Loucy (cell line): Measurements from ENCODE around the gene ADGB.
"Not testable (repeated sequence)": the region's sequence is repeated elsewhere in the genome, so short reads cannot be mapped to it uniquely, and the experiment has no call there.

Experiments
- H2AFZ ChIP-seq: fragments of 200-600 bp; sonication (generic); 2 replicates; pipeline ENCODE4 v1.6.0; 2016; ENCODE audit warnings: antibody characterized with exemption, mild to moderate bottlenecking, low read length, moderate library complexity
- H3F3A ChIP-seq: fragments of 200-600 bp; 2 replicates; pipeline ENCODE4 v1.6.0; 2016; ENCODE audit warnings: antibody characterized with exemption, low read depth, mild to moderate bottlenecking
- H3K27me3 ChIP-seq: fragments of 200-600 bp; sonication (generic); 2 replicates; pipeline ENCODE4 v1.6.1; 2014; ENCODE audit warnings: low read length, mild to moderate bottlenecking; ENCODE audit not compliant: insufficient read depth, poor library complexity, severe bottlenecking
- H3K36me3 ChIP-seq: fragments of 200-600 bp; sonication (generic); 2 replicates; pipeline ENCODE4 v1.6.1; 2016; ENCODE audit warnings: low read length; ENCODE audit not compliant: insufficient read depth
- H3K4me1 ChIP-seq: fragments of 200-600 bp; sonication (generic); 2 replicates; pipeline ENCODE4 v1.5.1; 2014; ENCODE audit warnings: low read length, mild to moderate bottlenecking; ENCODE audit not compliant: insufficient read depth, poor library complexity, severe bottlenecking
- H3K4me2 ChIP-seq: fragments of 200-600 bp; sonication (generic); 2 replicates; pipeline ENCODE4 v1.6.0; 2014; ENCODE audit warnings: antibody characterized with exemption, low read length, low read depth, mild to moderate bottlenecking; ENCODE audit not compliant: poor library complexity, severe bottlenecking
- H3K4me3 ChIP-seq: fragments of 200-600 bp; sonication (generic); 2 replicates; pipeline ENCODE4 v1.5.1; 2014; ENCODE audit warnings: low read length, mild to moderate bottlenecking, mixed read lengths; ENCODE audit not compliant: poor library complexity, severe bottlenecking
- H3K79me2 ChIP-seq: fragments of 200-600 bp; sonication (generic); 2 replicates; pipeline ENCODE4 v1.6.1; 2014; ENCODE audit warnings: low read length; ENCODE audit not compliant: insufficient read depth
- H3K9ac ChIP-seq: fragments of 200-600 bp; sonication (generic); 2 replicates; pipeline ENCODE4 v1.6.0; 2014; ENCODE audit warnings: mild to moderate bottlenecking, low read depth, low read length, moderate library complexity; ENCODE audit not compliant: poor library complexity, severe bottlenecking
- H3K9me2 ChIP-seq: fragments of 200-600 bp; sonication (generic); replicated peaks from 2 replicates; pipeline ENCODE4 v1.6.1; 2016; ENCODE audit warnings: low read depth, low read length, mixed read lengths
- H3K9me3 ChIP-seq: fragments of 200-600 bp; sonication (generic); 2 replicates; pipeline ENCODE4 v1.6.1; 2014; ENCODE audit warnings: mild to moderate bottlenecking, antibody characterized with exemption, low read length, low read depth; ENCODE audit not compliant: insufficient read depth
- H4K20me1 ChIP-seq: fragments of 200-600 bp; sonication (generic); 2 replicates; pipeline ENCODE4 v1.6.0; 2014; ENCODE audit warnings: antibody characterized with exemption, low read length, mild to moderate bottlenecking; ENCODE audit not compliant: insufficient read depth, poor library complexity, severe bottlenecking
- CTCF ChIP-seq: fragments of 200-600 bp; sonication (generic); conservative IDR thresholded peaks from 2 replicates; pipeline ENCODE4 v1.5.1; 2014; ENCODE audit warnings: mild to moderate bottlenecking, antibody characterized with exemption, low read length
- EZH2phosphoT487 ChIP-seq: fragments of 200-600 bp; IDR thresholded peaks from 2 replicates; pipeline ENCODE4 v1.6.1; 2018; ENCODE audit warnings: antibody characterized with exemption, mild to moderate bottlenecking, moderate library complexity, borderline replicate concordance

ADGB gene

GRCh38 chr6:146795479-146796133, 196.8 kb downstream of the ADGB start:
- H3F3A ChIP-seq = no peaks in the 10 kb centered on the region
- no peaks in the 10 kb centered on the region for H3K9me2 ChIP-seq
- H3K9ac ChIP-seq = no peak overlapping the region
- H3K4me1 ChIP-seq = no peaks in the 10 kb centered on the region
- no peaks in the 10 kb centered on the region for H4K20me1 ChIP-seq
- H3K4me3 ChIP-seq = no peak overlapping the region
- no peak overlapping the region for H2AFZ ChIP-seq
- TF ChIP-seq CTCF = no peak
- TF ChIP-seq EZH2phosphoT487 = no peak
- no peaks in the 10 kb centered on the region for H3K79me2 ChIP-seq
- no peaks in the 10 kb centered on the region for H3K27me3 ChIP-seq
- peaks cover 2% of the 10 kb centered on the region; the same call in 1 of the 2 replicates for H3K9me3 ChIP-seq
- H3K4me2 ChIP-seq = no peak overlapping the region
- no peaks in the 10 kb centered on the region for H3K36me3 ChIP-seq

GRCh38 chr6:146803167-146803566, 204.4 kb downstream of the ADGB start:
- H3K4me2 ChIP-seq, H3K27me3 ChIP-seq, H3K9ac ChIP-seq, H3K79me2 ChIP-seq, H3K9me2 ChIP-seq, H3K4me3 ChIP-seq, H3F3A ChIP-seq, H3K36me3 ChIP-seq, H3K9me3 ChIP-seq, H3K4me1 ChIP-seq, H4K20me1 ChIP-seq: not testable (repeated sequence)
- H2AFZ ChIP-seq = 0 out of 2 replicates have a peak overlapping the region, but pooled peaks have one; percentile 42

DNA sequence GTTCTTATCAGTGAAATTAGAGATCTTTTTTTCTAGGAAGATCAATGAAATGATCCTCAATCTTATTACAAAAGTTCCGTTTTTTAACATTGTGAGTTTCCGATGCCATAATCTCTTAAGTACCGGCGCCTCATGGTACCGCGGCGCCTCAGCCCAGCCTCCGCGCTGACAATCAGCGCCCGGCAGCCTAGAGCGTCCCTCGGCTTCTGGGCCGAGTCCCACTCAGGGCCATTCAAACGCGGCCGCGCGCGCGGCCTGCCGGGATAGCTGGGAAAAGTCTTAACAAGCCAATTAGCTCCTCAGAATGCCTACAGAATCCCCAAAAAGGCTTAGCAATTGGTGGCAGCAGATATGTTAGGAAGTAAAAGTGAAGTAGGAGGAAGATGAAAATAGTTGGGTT, 204.8 kb downstream of the ADGB start:
- no peaks in the 10 kb centered on the region for H4K20me1 ChIP-seq
- no peaks in the 10 kb centered on the region for H3K27me3 ChIP-seq
- no peaks in the 10 kb centered on the region for H3F3A ChIP-seq
- H3K4me1 ChIP-seq = no peaks in the 10 kb centered on the region
- no peak overlapping the region for H2AFZ ChIP-seq
- H3K9ac ChIP-seq = no peak overlapping the region
- H3K4me3 ChIP-seq = no peak overlapping the region
- no peak overlapping the region for H3K4me2 ChIP-seq
- H3K79me2 ChIP-seq = no peaks in the 10 kb centered on the region
- H3K9me2 ChIP-seq = no peaks in the 10 kb centered on the region
- no peaks in the 10 kb centered on the region for H3K36me3 ChIP-seq
- no peaks in the 10 kb centered on the region for H3K9me3 ChIP-seq
- TF ChIP-seq CTCF = no peak
- TF ChIP-seq EZH2phosphoT487 = no peak
